Frontal cortex (tissue), 4 donors: ENCODE measurements around the gene TMEM18. TPM values are rescaled to one million over a fixed set of nuclear protein-coding genes. Genes with fewer than 3 reads are reported as not detected.

Experiments
- DNase-seq, 2 donors: peaks; one replicate each; pipeline ENCODE4 v3.0.0; 2012; ENCODE audit warnings: low spot score in 2 of 2
- FAIRE-seq: peaks from 2 replicates; lab custom pipeline; 2012; peaks lifted over from hg19 to GRCh38; lab: Jason Lieb, UNC
- total RNA-seq: library from RNA; depleted of rRNA; stranded (reverse); fragments of >200 nt; gene quantifications from one replicate; pipeline ENCODE4 v1.2.3, GENCODE V29; 2014
- donor health status: control.
- donor health status: control.
- donor health status: control.

The TMEM18 gene
- total RNA-seq, 1 donor from 2014 or later = 20.0 TPM

- DNase-seq (no peak), FAIRE-seq (no peak)
Observed at GRCh38 chr2:656676-657075, 20.5 kb downstream of the TMEM18 start.

DNA sequence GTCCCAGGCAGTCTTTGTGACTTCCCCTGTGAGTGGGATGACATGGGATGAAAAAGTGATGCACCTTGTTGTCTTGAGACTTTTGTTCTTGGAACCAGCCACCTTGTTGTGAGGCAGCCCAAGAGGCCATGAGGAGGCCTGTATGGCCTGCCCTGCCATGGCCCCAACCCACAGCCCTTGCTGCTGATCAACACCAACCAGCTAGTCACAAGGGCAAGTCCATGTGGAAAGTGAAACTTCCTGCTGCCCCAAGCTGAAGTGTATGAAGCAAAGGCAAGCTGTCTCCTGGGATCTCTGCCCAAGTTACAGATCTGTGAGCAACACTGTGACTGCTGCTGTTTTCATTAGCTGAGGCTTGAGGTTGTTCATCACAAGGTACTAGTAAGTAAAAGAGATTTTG is 21.6 kb downstream of the TMEM18 start:
- FAIRE-seq = no peak

GRCh38 chr2:654896-655295 is 22.3 kb downstream of the TMEM18 start:
- no peak for DNase-seq
- FAIRE-seq = no peak

More for the DNA sequence above, 21.6 kb downstream of the TMEM18 start:
- DNase-seq = no peak

DNA sequence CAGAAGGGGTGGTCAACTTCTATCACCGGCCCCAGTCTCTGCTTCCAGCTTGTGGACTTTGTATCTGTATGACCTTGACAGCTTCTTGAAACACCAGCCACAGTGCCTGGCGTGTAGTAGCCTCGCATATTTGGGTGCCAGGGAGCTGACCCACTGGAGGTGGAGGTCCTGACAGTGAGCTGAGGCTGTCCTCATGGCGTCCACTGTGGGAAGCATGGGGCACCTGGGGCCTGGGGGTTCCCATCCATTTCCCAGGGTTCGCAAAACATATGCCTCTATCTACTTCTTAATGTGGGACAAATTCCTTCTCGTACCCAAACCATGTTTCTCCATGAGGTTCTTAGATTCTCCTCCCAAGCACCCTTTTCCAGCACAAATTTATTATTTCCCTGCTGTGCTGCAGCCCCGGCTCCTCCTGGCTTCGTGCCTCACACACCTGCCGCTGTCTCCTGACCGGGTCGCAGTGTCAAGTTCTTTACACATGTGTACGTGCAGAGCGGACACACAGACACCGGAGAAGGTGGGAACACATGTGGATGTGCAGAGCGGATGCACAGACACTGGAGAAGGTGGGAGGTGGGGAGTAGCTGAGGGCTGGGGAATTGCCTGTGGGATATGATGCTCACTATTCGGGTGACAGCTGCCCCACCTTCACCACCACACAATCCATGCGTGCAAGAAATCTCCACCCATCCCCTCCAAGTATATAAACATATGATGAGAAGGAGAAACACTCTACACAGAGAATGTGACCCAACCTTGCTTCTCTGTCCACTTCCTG is 23.4 kb downstream of the TMEM18 start:
- FAIRE-seq (no peak), DNase-seq (no peak)

DNA sequence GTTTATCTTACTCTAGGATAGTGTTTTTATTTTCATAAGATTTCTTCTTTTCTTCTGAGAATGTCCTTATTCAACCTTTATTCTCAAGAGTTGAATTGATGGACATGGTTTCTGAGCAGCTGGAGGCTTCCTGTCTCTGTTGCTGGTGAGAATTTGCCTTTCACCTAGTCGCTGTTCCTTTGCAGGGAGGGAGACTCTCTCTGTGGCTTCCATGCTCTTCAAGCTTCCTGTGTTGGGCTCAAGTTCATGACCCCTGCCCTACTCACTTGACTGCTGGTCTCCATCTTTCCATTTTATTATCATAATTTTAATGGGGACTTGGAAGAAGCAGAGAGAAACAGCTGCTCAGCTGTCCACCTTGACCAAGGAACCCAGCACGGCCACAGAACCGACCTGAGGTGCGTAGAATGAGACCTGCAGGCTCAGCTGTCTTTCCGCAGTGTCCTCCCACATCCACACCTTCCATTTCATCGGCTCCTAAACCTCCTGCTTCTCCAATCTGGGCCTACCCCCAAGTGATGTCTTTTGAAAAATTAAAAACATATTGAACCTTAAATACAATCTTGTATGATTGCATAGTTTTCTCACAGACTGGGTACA is 24.2 kb downstream of the TMEM18 start:
- DNase-seq (no peak), FAIRE-seq (no peak)

DNA sequence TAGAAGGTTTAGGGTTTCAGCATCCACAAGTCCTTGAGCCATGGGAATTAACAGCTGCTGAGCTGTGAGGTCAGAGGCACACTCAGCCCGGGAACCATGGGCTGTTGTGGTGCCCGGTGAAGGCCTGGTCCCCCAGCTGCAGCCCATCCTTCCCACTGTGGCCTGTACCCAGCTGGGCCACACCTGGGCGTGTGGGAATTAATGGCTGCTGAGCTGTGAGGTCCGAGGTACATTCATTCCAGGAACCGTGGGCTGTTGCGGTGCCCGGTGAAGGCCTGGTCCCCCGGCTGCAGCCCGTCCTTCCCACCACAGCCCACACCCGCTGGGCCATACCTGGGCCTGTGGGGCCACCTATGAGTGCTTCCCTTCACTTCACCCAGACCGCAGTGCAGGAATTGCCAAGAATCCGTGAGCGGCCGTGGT is 25.2 kb downstream of the TMEM18 start:
- no peak for FAIRE-seq
- no peak for DNase-seq

DNA sequence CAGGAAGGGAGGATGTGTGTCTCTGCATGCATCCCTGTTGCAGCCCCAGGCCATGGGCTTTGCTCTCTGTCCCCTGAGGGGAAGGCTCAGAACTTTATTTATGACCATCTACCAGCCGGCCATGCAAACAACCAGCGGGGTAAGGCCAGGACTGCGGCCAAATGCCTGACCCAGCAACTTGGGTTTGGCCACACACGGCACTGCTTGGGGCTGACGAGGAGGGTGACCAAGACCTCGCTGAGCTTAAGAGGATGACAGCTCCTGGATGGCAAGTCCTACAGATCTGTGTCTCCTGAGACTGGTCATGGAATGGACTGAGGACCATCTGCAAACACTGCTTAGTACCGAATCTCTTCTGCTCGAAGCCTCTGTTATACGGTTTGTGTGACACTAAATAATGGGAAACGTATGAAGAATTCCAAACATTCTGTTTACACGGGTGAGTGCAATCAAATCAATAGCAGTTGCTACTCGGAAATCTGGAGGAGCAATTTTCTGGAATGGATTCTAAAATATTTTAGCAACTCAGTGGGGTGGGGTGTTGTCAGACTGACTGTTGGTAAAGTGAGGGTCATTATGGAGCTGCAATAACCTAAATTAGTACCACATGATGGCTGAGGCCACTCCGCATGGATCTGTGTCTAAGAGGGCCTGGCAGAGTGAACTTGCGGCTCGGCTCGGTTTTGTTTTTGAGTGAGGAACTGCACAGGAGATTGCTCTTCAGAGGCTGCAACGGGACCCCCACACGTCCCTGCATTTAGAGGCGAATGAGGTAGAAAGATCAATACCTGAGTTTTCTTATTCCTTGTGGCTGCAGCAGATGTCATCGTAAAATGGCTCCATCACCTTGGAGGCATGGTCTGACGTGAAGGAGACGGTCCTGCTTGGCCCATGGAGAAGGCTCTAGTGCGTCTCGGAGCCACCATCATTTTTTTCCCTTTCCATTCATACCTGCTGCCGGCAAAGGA is 26.6 kb downstream of the TMEM18 start:
- DNase-seq (no peak), FAIRE-seq (no peak)

GRCh38 chr2:649426-650342 is 27.5 kb downstream of the TMEM18 start:
- DNase-seq (no peak), FAIRE-seq (no peak)

- FAIRE-seq = no peak
- no peak for DNase-seq
Observed at GRCh38 chr2:648476-649424, 28.5 kb downstream of the TMEM18 start.

- no peak for DNase-seq
- no peak for FAIRE-seq
Observed at GRCh38 chr2:647691-648231, 29.4 kb downstream of the TMEM18 start.

DNA sequence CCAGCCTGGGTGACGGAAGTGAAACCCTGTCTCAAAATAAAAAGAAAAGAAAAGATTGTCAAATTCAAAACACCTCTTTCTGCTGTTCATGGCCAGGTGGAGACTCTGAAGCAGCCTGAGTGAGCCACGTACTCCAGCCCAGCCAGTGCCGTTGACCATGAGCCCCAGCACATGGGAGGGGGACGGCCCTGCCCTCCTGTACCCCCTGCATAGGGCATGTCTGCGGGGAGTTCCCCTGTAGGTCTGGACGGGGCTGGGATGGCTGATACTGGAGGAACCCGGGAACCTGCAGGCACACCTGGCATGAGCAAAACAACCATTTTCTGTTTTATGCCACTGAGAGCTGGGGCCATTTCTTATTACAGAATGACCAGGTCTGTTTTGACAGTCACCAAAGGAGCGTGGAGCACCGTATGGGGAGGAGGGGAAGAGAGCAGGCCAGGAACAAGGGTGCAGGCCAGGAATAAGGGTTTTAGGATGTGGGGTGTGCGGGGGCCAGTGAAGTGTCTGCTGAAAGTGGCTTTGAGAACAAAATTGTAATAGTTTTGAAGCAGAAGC is 30.1 kb downstream of the TMEM18 start:
- FAIRE-seq (no peak), DNase-seq (no peak)

DNA sequence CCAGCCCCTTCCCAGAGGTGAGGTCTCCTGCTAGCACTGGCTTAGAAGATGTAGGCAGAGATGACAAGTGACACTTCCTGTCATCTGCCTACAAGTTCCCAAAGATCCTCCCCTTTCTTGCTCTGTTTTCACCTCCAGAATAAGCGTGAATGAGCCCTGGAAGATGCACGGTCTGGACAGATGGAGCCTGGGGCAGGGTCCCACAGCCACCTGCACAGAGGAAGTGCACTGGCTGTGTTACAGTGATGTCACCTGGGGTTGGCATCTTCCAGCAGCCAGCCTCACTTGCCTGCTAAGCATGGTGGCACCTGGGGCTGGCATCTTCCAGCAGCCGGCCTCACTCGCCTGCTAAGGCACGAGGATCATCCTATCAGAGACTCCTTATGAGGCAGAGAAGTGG is 32.3 kb downstream of the TMEM18 start:
- no peak for FAIRE-seq
- no peak for DNase-seq

- no peak for FAIRE-seq
- no peak for DNase-seq
Observed at GRCh38 chr2:643761-644160, 33.4 kb downstream of the TMEM18 start.

GRCh38 chr2:643334-643733 is 33.9 kb downstream of the TMEM18 start:
- no peak for DNase-seq
- FAIRE-seq = no peak

GRCh38 chr2:641872-642815 is 35.1 kb downstream of the TMEM18 start:
- no peak for FAIRE-seq

DNA sequence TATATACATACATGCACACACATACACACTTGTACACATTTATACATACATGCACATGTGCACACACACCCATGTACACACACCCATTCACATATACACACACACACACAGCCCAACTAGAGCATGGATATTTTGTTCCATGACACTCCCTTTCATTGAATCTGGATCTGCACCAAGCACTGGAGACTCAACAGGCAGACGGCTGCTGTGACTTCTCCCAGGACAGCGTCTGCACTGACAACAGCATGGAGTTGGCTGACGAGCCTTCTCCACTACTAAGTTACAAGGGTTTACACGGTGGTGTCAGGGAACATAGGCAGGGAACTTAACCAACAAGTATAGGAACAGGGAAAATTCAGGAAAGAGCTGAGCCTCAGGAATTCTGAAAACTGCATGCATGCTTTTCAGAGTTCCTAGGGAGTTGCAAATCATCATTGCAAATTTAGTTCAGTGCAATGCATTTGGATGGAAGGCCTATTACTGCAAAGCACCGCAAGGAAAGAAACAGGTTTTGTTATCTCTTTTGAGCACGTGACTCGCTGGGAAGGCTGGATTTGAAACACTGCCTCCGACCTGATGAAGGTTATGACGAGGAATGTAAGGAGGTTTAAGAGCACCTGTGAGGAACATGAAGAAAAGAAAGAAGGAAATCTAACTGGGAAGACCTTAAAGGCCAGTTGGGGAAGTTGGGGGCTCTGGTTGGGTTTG is 35.9 kb downstream of the TMEM18 start:
- FAIRE-seq (no peak), DNase-seq (no peak)

More at GRCh38 chr2:641872-642815, 35.1 kb downstream of the TMEM18 start:
- no peak for DNase-seq
